HepG2 (cell line): ENCODE results near the gene USP14. TPM values are rescaled to one million over a fixed set of nuclear protein-coding genes. Genes with fewer than 3 reads are reported as not detected.

ENCODE experiments used
- ATAC-seq: fragments of 200-7000 bp; cut with Tn5 transposase; 3 replicates; pipeline ENCODE4 v1.9.1; 2020; ENCODE audit warnings: mild to moderate bottlenecking, moderate library complexity
- BruUV-seq: library from RNA; stranded (reverse); fragments of 400-500 nt; replicated peaks from 2 replicates; lab custom pipeline; 2021; lab: Mats Ljungman, UMichigan
- CTCF ChIA-PET: fragments of 300-600 bp; formaldehyde crosslinking; extraction: SDS; loops from one replicate; lab custom pipeline; 2021; ENCODE audit warnings: low total read pairs, inconsistent platforms, low intra/inter-chr PET ratio; lab: Yijun Ruan, JAX
- POLR2A ChIA-PET: fragments of 350-600 bp; sonication (Branson Sonifier 250); formaldehyde crosslinking; loops from one replicate; lab custom pipeline; 2020; ENCODE audit warnings: antibody characterized with exemption, inconsistent platforms; lab: Yijun Ruan, JAX
- DNase-seq: peaks from one replicate; pipeline ENCODE4 v3.0.0-alpha.2; 2015; ENCODE audit warnings: low spot score
- FAIRE-seq: peaks from 3 replicates; lab custom pipeline; 2011; peaks lifted over from hg19 to GRCh38; lab: Jason Lieb, UNC
- H2AFZ ChIP-seq: one replicate; pipeline ENCODE4 v1.6.1; 2011; ENCODE audit warnings: low read length, inconsistent platforms
- H3K27ac ChIP-seq: fragments of 300-600 bp; 3 replicates; pipeline ENCODE4 v1.8.0; 2011; ENCODE audit warnings: mixed run types, mild to moderate bottlenecking, mixed read lengths, low read length, inconsistent platforms; ENCODE audit not compliant: insufficient read depth; ENCODE audit errors: extremely low read length
- H3K27me3 ChIP-seq, 2 experiments: fragments of 200-600 bp in 1 of 2; 2 replicates in 1 of 2; 3 replicates in 1 of 2; pipeline versions ENCODE4 v1.6.0 to v1.8.0; 2011; ENCODE audit warnings: low read length in 2 of 2, mild to moderate bottlenecking in 2 of 2, moderate library complexity in 2 of 2, inconsistent platforms in 1 of 2; ENCODE audit not compliant: insufficient read depth in 2 of 2, control insufficient read depth in 1 of 2
- H3K36me3 ChIP-seq, 2 experiments: fragments of 200-600 bp in 1 of 2; replicated peaks in 1 of 2; 2 replicates in 1 of 2; 3 replicates in 1 of 2; pipeline versions ENCODE4 v1.5.1 to v1.8.0; 2011; ENCODE audit warnings: low read length in 2 of 2, inconsistent platforms in 1 of 2; ENCODE audit not compliant: insufficient read depth in 2 of 2, control insufficient read depth in 1 of 2
- H3K4me1 ChIP-seq: 2 replicates; pipeline ENCODE4 v1.5.1; 2012; ENCODE audit warnings: low read length, inconsistent platforms; ENCODE audit not compliant: insufficient read depth
- H3K4me2 ChIP-seq: 2 replicates; pipeline ENCODE4 v1.6.0; 2011; ENCODE audit warnings: low read depth, low read length, inconsistent platforms
- H3K4me3 ChIP-seq, 3 experiments: fragments of 200-600 bp in 1 of 3; sonication (generic), shearing (Covaris generic) in 1 of 3; replicated peaks in 1 of 3; 2 replicates each; pipeline ENCODE4 v1.5.1; 2011 to 2016; ENCODE audit warnings: low read length in 3 of 3, inconsistent platforms in 2 of 3, low read depth in 2 of 3, mild to moderate bottlenecking in 2 of 3, control low read depth in 1 of 3, mixed read lengths in 1 of 3; ENCODE audit not compliant: insufficient read depth in 1 of 3
- H3K79me2 ChIP-seq: one replicate; pipeline ENCODE4 v1.6.1; 2011; ENCODE audit warnings: low read length, inconsistent platforms; ENCODE audit not compliant: insufficient read depth
- H3K9ac ChIP-seq: 2 replicates; pipeline ENCODE4 v1.6.0; 2011; ENCODE audit warnings: mild to moderate bottlenecking, low read depth, low read length, inconsistent platforms; ENCODE audit not compliant: insufficient read depth
- H3K9me3 ChIP-seq: 2 replicates; pipeline ENCODE4 v1.5.1; 2012; ENCODE audit warnings: mild to moderate bottlenecking, low read length
- H4K20me1 ChIP-seq: 2 replicates; pipeline ENCODE4 v1.6.0; 2011; ENCODE audit warnings: inconsistent platforms, mild to moderate bottlenecking, low read length, moderate library complexity; ENCODE audit not compliant: insufficient read depth
- HIVEP1 ChIP-seq: sonication (generic); formaldehyde crosslinking; IDR thresholded peaks from 2 replicates; pipeline ENCODE4 v1.4.0; 2020; ENCODE audit warnings: mild to moderate bottlenecking, missing genetic modification reagents
- MXI1 ChIP-seq: IDR thresholded peaks from 3 replicates; pipeline ENCODE4 v1.6.1; 2012; ENCODE audit warnings: low read depth, low read length, inconsistent platforms, borderline replicate concordance
- NR2F1 ChIP-seq, 2 experiments: fragments of 450-650 bp in 1 of 2; formaldehyde crosslinking in 1 of 2; IDR thresholded peaks; 2 replicates each; pipeline versions ENCODE4 v1.5.0 to v1.6.1; 2016 to 2020; ENCODE audit warnings: mild to moderate bottlenecking in 1 of 2, missing compliant biosample characterization in 1 of 2, missing genetic modification reagents in 1 of 2, moderate library complexity in 1 of 2
- NR2F6 ChIP-seq, 2 experiments: IDR thresholded peaks; 2 replicates each; pipeline ENCODE4 v1.6.1; 2016; ENCODE audit warnings: antibody characterized with exemption in 1 of 2, mild to moderate bottlenecking in 1 of 2
- SP140L ChIP-seq: sonication (generic); formaldehyde crosslinking; IDR thresholded peaks from 2 replicates; pipeline ENCODE4 v1.4.0; 2020; ENCODE audit warnings: missing genetic modification reagents, borderline replicate concordance
- WGBS: methylation state at CpG from one replicate; pipeline ENCODE4 v1.1.6; 2017; ENCODE audit warnings: low lambda C conversion rate; 5-methylcytosine and 5-hydroxymethylcytosine counted together
- in situ Hi-C: cut with HindIII; loops from 2 replicates; pipeline ENCODE4 v1.10.0; 2017; ENCODE audit warnings: low pct_unique_long_range_greater_than_20kb; ENCODE audit not compliant: extremely low pct_ligation_motif_present
- intact Hi-C: fragments of 100-400 bp; cut with micrococcal nuclease; formaldehyde crosslinking; loops from one replicate; pipeline ENCODE4 v1.10.0; 2022; ENCODE audit not compliant: unreplicated experiment
- polyA plus RNA-seq, 8 experiments: library from polyadenylated mRNA; depleted of rRNA in 3 of 8; stranded (reverse) in 7 of 8; unstranded in 1 of 8; fragments of >200 nt; fragmentation: Illumina TruSeq in 4 of 8; extraction: Trizol in 4 of 8; gene quantifications; 2 replicates each; pipeline versions ENCODE4 v1.2.1 to v1.2.3, GENCODE V29; 2011 to 2016; ENCODE audit warnings: low read depth in 4 of 8, missing spikeins in 1 of 8, mixed read lengths in 1 of 8; ENCODE audit not compliant: insufficient read depth in 1 of 8
- total RNA-seq, 5 experiments: library from RNA; depleted of rRNA; stranded (reverse); fragments of >200 nt; fragmentation: Illumina TruSeq; extraction: Trizol; gene quantifications; 2 replicates each; pipeline ENCODE4 v1.2.3, GENCODE V29; 2016; ENCODE audit warnings: low read depth in 1 of 5
- TF ChIP-seq, protein P1 (sequence below): IDR thresholded peaks from 2 replicates; pipeline ENCODE4 v1.6.1; 2016; ENCODE audit warnings: control low read depth
- TF ChIP-seq, protein P2 (sequence below): sonication (generic); formaldehyde crosslinking; IDR thresholded peaks from 2 replicates; pipeline ENCODE4 v1.5.1; 2020; ENCODE audit warnings: mild to moderate bottlenecking, missing genetic modification reagents

Gene USP14
- total and polyA plus RNA-seq, 2 of the 13 experiments (the other 11 are each of a cell fraction or from before 2014, with no cell fraction given) = 14.7 to 16.6 TPM

DNA sequence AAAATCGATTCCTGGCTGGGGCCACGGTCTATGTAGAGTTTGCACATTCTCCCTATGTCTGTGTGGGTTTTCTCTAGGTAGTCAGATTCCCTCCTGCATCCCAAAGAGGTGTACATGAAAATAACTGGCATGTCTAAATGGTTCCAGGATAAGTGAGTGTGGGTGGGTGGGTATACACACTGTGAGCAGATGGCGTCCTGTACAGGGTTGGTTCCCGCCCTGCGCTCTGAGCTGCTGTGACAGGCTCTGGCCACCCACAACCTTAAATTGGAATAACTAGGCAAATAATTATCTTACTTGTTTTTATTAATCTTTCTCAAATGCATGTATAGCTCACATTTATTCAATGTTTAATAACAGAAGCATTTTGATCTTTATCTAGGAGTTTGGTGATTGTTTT, 93.2 kb downstream of the USP14 start:
- Histone ChIP-seq H2AFZ (no peak overlapping the region), H3K27me3 (no peaks in the 10 kb centered on the region), H3K4me3 (no peak overlapping the region), H3K4me1 (no peaks in the 10 kb centered on the region), H3K9ac (no peak overlapping the region), H4K20me1 (no peaks in the 10 kb centered on the region; the same call in 1 of the 2 replicates), H3K27ac (no peak overlapping the region), H3K9me3 (no peaks in the 10 kb centered on the region), H3K4me2 (no peak overlapping the region), H3K36me3 (peaks cover 18 to 73% of the 10 kb centered on the region in 2 experiments; a peak in 4 of 5 replicates), H3K79me2 (no peaks in the 10 kb centered on the region)
- ATAC-seq (no peak), FAIRE-seq (no peak), DNase-seq (no peak)
- intact Hi-C loops (no loop called here), in situ Hi-C loops (no loop called here)
- POLR2A ChIA-PET = no interaction called here
- TF ChIP-seq MXI1 = no peak
- BruUV-seq = no TSS peak
- CTCF ChIA-PET = no interaction called here
- 98% methylated on average over 5 of the region's 5 CpGs for WGBS

DNA sequence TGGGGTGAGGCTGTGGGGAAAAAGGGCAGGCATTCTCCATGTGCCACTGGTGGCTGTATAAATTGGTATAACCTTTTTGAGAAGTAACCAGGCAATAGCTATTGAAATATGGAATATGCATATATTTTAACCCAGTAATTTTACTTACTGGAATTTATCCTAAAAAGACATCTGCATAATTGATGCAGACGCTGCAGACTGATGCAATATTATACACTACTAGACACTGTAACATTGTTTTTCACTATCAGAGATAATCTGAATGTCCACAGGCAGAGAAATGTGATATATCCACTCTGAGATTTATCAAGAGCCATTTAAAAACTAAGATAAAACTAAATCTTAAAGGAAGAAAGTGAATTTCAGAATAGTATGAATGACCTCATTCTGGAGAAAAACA, 94.8 kb downstream of the USP14 start:
- no peaks in the 10 kb centered on the region for H3K9me3 ChIP-seq
- H3K4me2 ChIP-seq = no peak overlapping the region
- TF ChIP-seq, protein P1, sequence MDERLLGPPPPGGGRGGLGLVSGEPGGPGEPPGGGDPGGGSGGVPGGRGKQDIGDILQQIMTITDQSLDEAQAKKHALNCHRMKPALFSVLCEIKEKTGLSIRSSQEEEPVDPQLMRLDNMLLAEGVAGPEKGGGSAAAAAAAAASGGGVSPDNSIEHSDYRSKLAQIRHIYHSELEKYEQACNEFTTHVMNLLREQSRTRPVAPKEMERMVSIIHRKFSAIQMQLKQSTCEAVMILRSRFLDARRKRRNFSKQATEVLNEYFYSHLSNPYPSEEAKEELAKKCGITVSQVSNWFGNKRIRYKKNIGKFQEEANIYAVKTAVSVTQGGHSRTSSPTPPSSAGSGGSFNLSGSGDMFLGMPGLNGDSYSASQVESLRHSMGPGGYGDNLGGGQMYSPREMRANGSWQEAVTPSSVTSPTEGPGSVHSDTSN = no peak
- no peak for TF ChIP-seq HIVEP1
- TF ChIP-seq NR2F1 (CRISPR knock-in tag; IDR thresholded peaks at IDR 0.05) = no peak
- no peak for TF ChIP-seq NR2F6 (IDR thresholded peaks at IDR 0.05)
- TF ChIP-seq NR2F6 (CRISPR knock-in tag; IDR thresholded peaks at IDR 0.05) = no peak
- TF ChIP-seq, protein P2, sequence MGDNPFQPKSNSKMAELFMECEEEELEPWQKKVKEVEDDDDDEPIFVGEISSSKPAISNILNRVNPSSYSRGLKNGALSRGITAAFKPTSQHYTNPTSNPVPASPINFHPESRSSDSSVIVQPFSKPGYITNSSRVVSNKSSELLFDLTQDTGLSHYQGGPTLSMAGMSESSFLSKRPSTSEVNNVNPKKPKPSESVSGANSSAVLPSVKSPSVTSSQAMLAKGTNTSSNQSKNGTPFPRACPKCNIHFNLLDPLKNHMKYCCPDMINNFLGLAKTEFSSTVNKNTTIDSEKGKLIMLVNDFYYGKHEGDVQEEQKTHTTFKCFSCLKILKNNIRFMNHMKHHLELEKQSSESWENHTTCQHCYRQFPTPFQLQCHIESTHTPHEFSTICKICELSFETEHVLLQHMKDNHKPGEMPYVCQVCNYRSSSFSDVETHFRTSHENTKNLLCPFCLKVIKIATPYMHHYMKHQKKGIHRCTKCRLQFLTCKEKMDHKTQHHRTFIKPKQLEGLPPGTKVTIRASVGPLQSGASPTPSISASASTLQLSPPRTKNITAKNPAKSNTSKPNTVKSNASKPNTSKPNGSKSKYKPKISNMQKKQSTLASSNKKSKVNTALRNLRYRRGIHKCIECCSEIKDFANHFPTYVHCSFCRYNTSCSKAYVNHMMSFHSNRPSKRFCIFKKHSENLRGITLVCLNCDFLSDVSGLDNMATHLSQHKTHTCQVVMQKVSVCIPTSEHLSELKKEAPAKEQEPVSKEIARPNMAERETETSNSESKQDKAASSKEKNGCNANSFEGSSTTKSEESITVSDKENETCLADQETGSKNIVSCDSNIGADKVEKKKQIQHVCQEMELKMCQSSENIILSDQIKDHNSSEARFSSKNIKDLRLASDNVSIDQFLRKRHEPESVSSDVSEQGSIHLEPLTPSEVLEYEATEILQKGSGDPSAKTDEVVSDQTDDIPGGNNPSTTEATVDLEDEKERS = no peak
- no peak for TF ChIP-seq SP140L
- WGBS = 97% methylated on average over 1 of the region's 1 CpG
- ATAC-seq = no peak
- H3K4me3 ChIP-seq = no peak overlapping the region
- no peak for FAIRE-seq
- POLR2A ChIA-PET = no interaction called here
- H3K27me3 ChIP-seq = no peaks in the 10 kb centered on the region
- intact Hi-C loops (no loop called here), in situ Hi-C loops (no loop called here)
- H3K27ac ChIP-seq = no peak overlapping the region
- no peak overlapping the region for H2AFZ ChIP-seq
- no peaks in the 10 kb centered on the region for H3K4me1 ChIP-seq
- no peaks in the 10 kb centered on the region; the same call in 1 of the 2 replicates for H4K20me1 ChIP-seq
- CTCF ChIA-PET = no interaction called here
- peaks cover 17 to 78% of the 10 kb centered on the region in 2 experiments for H3K36me3 ChIP-seq
- no peak for DNase-seq
- H3K9ac ChIP-seq = no peak overlapping the region
- BruUV-seq = no TSS peak
- no peaks in the 10 kb centered on the region for H3K79me2 ChIP-seq
